Stimulated activated naive B cell treated with anti-CD40 and anti-IgM and Interleukin-4, amounts not matched to agents 10 μg/mL and 1 μg/mL and 100 μg/mL, for 72 hours (primary cell): ENCODE data around the gene SLC45A2.

Experiments
- ATAC-seq, 2 donors: fragments of 150-1000 bp; cut with Tn5 transposase; replicated peaks; 2 replicates each; pipeline ENCODE4 v1.10.0; 2021; ENCODE audit warnings: moderate library complexity in 1 of 2
- DNase-seq: peaks from one replicate; pipeline ENCODE4 v3.0.0; 2021
- H3K27ac Mint-ChIP-seq: one replicate; pipeline ENCODE4 v1.8.0; 2022; ENCODE audit warnings: mild to moderate bottlenecking, mixed read lengths
- H3K27me3 Mint-ChIP-seq, 2 donors: one replicate each; pipeline ENCODE4 v1.8.0; 2022; ENCODE audit warnings: mixed read lengths in 2 of 2
- H3K36me3 Mint-ChIP-seq, 2 donors: one replicate each; pipeline ENCODE4 v1.8.0; 2022; ENCODE audit warnings: mixed read lengths in 2 of 2, mild to moderate bottlenecking in 1 of 2
- H3K4me1 Mint-ChIP-seq, 2 donors: one replicate each; pipeline ENCODE4 v1.8.0; 2022; ENCODE audit warnings: mixed read lengths in 2 of 2, mild to moderate bottlenecking in 1 of 2
- H3K4me3 Mint-ChIP-seq, 2 donors: one replicate each; pipeline ENCODE4 v1.8.0; 2022; ENCODE audit warnings: mild to moderate bottlenecking in 2 of 2, mixed read lengths in 2 of 2, moderate library complexity in 1 of 2
- H3K9me3 Mint-ChIP-seq, 2 donors: one replicate each; pipeline ENCODE4 v1.8.0; 2022; ENCODE audit warnings: mixed read lengths in 2 of 2, mild to moderate bottlenecking in 1 of 2

The SLC45A2 gene

DNA sequence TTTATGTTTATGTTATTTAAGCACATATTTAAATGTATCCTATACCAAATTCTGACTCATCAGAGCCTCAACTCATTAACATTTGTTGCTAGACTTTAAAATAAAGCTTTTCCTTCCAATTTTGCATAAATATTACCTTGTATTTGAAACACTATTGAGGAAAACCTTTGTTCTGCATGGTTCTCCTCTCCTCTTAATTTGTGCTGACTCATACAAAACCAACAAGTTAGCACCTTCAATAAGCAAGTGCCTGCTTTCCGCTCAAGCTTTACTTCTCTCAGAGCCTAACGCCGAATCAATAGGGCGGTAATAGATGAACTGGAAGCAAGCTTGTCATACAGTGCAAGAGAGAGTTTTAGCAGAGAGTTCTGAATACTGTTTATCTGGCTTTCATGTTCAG, 15.5 kb upstream of the SLC45A2 start:
- H3K27ac Mint-ChIP-seq: no peak overlapping the region
- peaks cover 2 to 5% of the 10 kb centered on the region in 2 donors for H3K4me1 Mint-ChIP-seq
- no peak overlapping the region for H3K4me3 Mint-ChIP-seq
- H3K9me3 Mint-ChIP-seq: no peaks in the 10 kb centered on the region
- ATAC-seq (no peak), DNase-seq (no peak)
- peaks cover 14 to 33% of the 10 kb centered on the region in 2 donors for H3K36me3 Mint-ChIP-seq
- H3K27me3 Mint-ChIP-seq: no peaks in the 10 kb centered on the region

DNA sequence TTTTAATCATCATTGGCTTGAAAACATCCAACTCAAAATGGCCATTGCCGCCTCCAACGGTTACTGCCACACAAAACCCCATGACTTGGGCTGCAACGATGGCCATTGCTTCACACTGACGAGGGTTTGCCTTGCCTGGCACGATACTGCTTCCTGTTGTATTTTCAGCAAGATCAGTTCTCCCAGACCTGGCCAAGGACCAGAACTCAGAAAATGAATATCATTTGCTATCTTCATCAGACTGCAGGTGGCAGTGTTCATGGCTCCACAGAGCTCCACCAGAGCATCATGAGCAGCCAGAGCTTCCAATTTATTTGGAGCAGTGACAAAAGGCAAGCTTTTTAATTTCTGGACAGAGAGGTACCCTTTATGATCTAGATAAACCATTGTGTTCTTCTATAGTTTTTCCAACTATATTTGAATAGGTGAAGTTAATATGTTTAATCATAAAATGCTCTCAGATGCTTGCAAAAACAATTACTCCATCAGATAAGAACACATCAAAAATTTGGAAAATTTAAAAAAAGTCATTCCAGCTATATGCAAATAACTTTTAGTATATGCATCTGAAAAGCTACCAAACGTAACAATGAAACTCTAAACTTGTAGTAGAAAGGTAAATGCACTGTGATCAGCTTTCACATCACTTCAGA, 13.0 kb upstream of the SLC45A2 start:
- DNase-seq: no peak
- Mint-ChIP-seq H3K36me3 (peaks cover 16 to 28% of the 10 kb centered on the region in 2 donors), H3K4me1 (peaks cover 2 to 5% of the 10 kb centered on the region in 2 donors), H3K4me3 (no peak overlapping the region), H3K9me3 (no peaks in the 10 kb centered on the region), H3K27me3 (no peaks in the 10 kb centered on the region), H3K27ac (no peak overlapping the region)
- peak; percentile 63 to 75 for ATAC-seq

DNA sequence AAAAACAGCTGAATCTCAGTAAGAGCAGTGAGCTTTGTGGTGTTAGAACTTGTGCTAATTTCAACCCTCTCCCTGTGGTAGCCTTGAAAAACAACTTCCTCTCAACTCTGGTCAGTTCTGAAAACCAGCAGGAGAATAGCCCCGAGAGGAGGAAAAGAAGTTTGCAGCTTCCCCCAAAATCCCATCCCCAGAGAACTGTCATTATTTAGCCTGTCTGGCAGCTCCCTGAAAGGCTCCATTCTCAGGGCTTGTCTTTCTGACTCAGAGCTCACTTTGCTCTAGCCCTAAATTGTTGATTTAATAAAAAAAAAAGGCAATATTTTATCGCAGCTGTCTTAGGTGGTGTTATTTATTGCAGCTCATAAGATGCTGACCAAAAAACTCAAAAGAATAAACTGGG, 11.4 kb upstream of the SLC45A2 start:
- peaks cover 2 to 5% of the 10 kb centered on the region in 2 donors for H3K4me1 Mint-ChIP-seq
- peaks cover 16 to 22% of the 10 kb centered on the region in 2 donors for H3K36me3 Mint-ChIP-seq
- DNase-seq (no peak), ATAC-seq (no peak)
- H3K9me3 Mint-ChIP-seq: no peaks in the 10 kb centered on the region
- H3K4me3 Mint-ChIP-seq: no peak overlapping the region
- H3K27ac Mint-ChIP-seq: no peak overlapping the region
- no peaks in the 10 kb centered on the region for H3K27me3 Mint-ChIP-seq

DNA sequence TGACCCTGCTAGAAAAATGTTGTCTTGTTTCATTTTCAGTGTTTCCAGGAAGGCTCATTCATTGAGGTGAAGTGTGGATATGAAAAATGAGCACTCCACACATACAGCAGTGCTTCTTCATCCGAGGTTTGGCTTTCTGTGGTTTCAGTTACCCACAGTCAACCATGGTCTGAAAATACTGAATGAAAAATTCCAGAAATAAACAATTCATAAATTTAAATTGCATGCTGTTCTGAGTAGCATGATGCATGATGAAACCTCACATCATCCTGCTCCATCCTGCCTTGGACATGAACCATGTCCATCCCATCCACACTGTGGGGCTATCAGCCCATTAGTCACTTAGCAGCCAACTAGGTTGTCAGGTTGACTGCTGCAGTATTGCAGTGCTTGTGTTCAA, 10.4 kb upstream of the SLC45A2 start:
- H3K36me3 Mint-ChIP-seq: peaks cover 16 to 20% of the 10 kb centered on the region in 2 donors
- DNase-seq: no peak
- no peak overlapping the region for H3K27ac Mint-ChIP-seq
- no peaks in the 10 kb centered on the region for H3K27me3 Mint-ChIP-seq
- no peak overlapping the region for H3K4me3 Mint-ChIP-seq
- no peaks in the 10 kb centered on the region for H3K9me3 Mint-ChIP-seq
- no peak for ATAC-seq
- H3K4me1 Mint-ChIP-seq: peaks cover 2 to 5% of the 10 kb centered on the region in 2 donors

DNA sequence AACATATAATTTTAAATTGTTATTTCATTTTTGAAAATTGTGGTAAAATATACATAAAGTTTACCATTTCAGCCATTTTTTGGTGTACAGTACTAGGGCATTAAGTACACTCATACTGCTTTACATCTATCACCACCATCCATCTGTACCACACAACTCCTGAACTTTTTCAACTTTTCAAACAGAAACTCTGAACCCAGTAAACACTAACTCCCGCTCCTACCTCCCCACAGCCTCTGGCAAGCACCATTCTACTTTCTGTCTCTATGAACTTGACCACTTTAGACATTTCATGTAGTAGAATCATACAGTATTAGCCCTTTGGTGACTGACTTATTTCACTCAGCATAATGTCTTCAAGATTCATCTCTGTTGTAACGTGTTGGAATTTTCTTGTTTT, 8.4 kb upstream of the SLC45A2 start:
- ATAC-seq (no peak), DNase-seq (no peak)
- peaks cover 29 to 36% of the 10 kb centered on the region in 2 donors for H3K36me3 Mint-ChIP-seq
- H3K4me1 Mint-ChIP-seq: peaks cover 2 to 5% of the 10 kb centered on the region in 2 donors
- no peak overlapping the region for H3K4me3 Mint-ChIP-seq
- H3K9me3 Mint-ChIP-seq: peaks cover 0 to under 1% of the 10 kb centered on the region in 2 donors
- no peaks in the 10 kb centered on the region for H3K27me3 Mint-ChIP-seq
- no peak overlapping the region for H3K27ac Mint-ChIP-seq

DNA sequence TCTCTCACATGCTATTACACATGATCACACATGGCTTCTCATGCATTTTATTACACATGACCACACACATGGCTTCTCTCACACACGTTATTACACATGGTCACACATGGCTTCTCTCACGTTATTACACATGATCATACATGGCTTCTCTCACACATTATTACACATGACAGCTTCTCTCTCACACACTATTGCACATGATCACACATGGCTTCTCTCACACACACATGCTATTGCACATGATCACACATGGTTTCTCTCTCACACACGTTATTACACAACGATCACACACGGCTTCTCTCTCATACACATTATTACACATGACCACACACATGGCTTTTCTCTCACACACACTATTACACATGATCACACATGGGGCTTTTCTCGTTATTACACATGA, 954 bp upstream of the SLC45A2 start:
- Mint-ChIP-seq H3K27me3 (no peaks in the 10 kb centered on the region), H3K36me3 (peaks cover 13 to 21% of the 10 kb centered on the region in 2 donors), H3K27ac (no peak overlapping the region), H3K4me3 (no peak overlapping the region), H3K4me1 (no peaks in the 10 kb centered on the region), H3K9me3 (peaks cover 0 to 1% of the 10 kb centered on the region in 2 donors)
- no peak for ATAC-seq
- DNase-seq: no peak

DNA sequence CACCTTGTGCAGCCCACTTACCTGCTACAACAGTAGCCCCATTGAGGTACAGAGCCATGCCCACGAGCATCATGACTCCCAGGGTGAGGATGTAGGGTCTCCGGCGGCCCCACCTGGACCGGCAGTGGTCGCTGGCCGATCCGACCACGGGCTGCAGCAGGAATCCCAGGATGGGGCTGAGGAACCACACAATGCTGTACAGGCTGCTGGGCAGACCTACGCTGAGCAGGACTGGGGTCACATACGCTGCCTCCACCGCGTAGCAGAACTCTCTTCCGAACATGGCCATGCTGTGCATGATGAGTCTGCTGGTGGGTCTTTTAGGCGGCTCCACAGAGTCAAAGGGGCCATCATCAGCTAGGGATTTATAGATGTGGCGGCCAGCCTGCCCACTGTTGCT, 315 bp downstream of the SLC45A2 start:
- no peaks in the 10 kb centered on the region for H3K4me1 Mint-ChIP-seq
- no peaks in the 10 kb centered on the region for H3K27me3 Mint-ChIP-seq
- H3K36me3 Mint-ChIP-seq: peaks cover 10 to 18% of the 10 kb centered on the region in 2 donors
- H3K9me3 Mint-ChIP-seq: peaks cover 0 to 1% of the 10 kb centered on the region in 2 donors
- DNase-seq (no peak), ATAC-seq (no peak)
- H3K27ac Mint-ChIP-seq: no peak overlapping the region
- H3K4me3 Mint-ChIP-seq: no peak overlapping the region

DNA sequence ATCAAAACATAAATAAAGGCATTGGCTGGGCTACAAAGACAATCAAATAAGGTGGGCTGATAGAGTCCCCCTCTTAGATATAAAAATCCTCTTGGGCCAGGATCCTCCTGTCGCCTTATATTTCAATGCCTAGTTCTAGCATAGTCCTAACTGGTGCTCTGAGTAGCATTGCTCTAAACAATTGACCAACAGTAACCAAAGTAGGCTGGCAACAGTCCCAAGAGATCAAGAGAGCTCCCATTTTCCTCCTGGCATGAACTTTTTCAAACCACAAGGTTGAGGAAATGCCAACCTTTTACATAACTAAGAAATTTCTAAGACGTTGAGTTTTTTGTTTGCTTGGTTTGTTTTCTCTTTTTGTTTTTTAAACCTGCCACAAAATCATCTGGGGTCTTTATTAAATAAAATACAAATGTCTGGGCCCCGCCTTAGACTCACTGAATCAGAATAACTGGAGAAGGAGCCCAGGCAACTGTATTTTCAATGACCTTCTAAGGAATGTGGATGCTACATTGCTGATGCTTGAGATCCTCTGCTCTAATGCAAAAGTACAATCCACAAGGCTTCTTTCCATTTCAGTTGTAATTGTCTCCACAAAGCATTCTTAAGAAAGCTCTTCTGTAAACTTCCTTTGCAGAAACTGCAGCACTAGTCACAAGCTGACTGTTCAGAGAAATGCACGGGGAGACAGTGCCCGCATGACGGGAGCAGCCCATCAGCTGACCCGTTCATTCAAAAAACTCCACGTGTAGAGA, 2.9 kb downstream of the SLC45A2 start:
- no peaks in the 10 kb centered on the region for H3K9me3 Mint-ChIP-seq
- no peak for DNase-seq
- H3K4me3 Mint-ChIP-seq: no peak overlapping the region
- no peak for ATAC-seq
- H3K27me3 Mint-ChIP-seq: peaks cover 0 to 5% of the 10 kb centered on the region in 2 donors
- H3K36me3 Mint-ChIP-seq: no peaks in the 10 kb centered on the region
- H3K27ac Mint-ChIP-seq: no peak overlapping the region
- H3K4me1 Mint-ChIP-seq: no peaks in the 10 kb centered on the region

DNA sequence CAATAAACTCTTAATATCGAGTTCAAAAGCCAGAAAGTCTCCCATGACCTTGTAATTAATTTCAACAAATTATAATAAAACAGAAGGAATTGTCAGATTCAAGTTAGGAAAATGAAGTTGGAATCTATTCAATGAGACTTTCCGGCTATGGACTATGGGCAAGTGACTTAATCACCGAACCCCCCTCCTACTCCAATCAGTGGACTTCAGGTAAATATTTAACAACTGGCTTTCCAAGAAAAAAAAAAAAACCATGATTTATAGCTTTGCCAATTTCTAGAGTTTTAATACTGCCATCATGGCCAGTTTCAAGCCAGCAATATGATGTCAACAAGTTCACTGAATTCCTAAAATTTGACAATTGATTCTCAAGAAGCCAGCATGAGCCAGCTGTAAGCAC, 4.5 kb downstream of the SLC45A2 start:
- peaks cover under 1 to 5% of the 10 kb centered on the region in 2 donors for H3K27me3 Mint-ChIP-seq
- H3K4me3 Mint-ChIP-seq: no peak overlapping the region
- no peak for ATAC-seq
- H3K36me3 Mint-ChIP-seq: no peaks in the 10 kb centered on the region
- no peak overlapping the region for H3K27ac Mint-ChIP-seq
- H3K9me3 Mint-ChIP-seq: no peaks in the 10 kb centered on the region
- DNase-seq: no peak
- no peaks in the 10 kb centered on the region for H3K4me1 Mint-ChIP-seq

DNA sequence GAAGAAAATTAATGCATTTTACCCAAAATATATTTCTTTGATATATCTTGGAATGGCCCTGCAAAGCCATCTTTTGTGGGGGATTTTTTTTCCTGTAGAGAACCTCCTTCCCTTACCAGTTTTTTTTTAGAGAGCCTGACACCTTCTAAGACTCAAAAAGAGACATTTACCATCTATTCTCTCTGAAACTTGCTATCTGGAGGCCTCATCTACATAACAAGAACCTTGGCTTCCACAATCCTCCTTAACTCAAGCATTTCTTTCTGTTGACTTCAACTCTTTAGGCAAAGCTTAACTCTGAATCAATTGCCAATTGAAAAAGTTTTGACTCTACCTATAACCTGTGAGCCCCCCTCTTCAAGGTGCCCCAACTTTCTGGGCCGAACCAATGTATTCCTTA, 6.2 kb downstream of the SLC45A2 start:
- no peaks in the 10 kb centered on the region for H3K9me3 Mint-ChIP-seq
- H3K36me3 Mint-ChIP-seq: no peaks in the 10 kb centered on the region
- DNase-seq: no peak
- H3K4me1 Mint-ChIP-seq: no peaks in the 10 kb centered on the region
- H3K27me3 Mint-ChIP-seq: peaks cover 5 to 6% of the 10 kb centered on the region in 2 donors
- no peak overlapping the region for H3K4me3 Mint-ChIP-seq
- H3K27ac Mint-ChIP-seq: no peak overlapping the region
- ATAC-seq: no peak

DNA sequence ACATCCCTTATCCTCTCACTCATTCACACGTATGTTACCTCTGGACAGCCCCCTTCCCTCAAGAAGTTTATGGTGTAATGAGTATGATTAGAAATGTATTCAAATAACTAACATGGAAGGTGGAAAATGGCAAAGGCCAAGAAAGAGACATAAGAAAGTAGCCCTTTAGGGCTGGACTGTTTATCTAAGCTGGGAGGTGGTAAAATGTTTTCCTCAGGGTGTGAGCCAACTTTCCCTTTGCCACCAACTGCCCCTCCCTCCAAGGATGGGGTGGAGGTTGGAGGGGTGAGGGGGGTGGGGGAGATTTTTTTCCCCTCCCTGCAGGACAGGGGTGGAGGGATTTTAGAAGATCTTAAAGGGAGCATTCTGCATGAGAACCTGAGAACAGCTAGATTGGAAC, 8.2 kb downstream of the SLC45A2 start:
- Mint-ChIP-seq H3K36me3 (no peaks in the 10 kb centered on the region), H3K27me3 (peaks cover 5 to 6% of the 10 kb centered on the region in 2 donors), H3K4me3 (no peak overlapping the region), H3K4me1 (no peaks in the 10 kb centered on the region), H3K9me3 (no peaks in the 10 kb centered on the region), H3K27ac (no peak overlapping the region)
- no peak for DNase-seq
- ATAC-seq: no peak

DNA sequence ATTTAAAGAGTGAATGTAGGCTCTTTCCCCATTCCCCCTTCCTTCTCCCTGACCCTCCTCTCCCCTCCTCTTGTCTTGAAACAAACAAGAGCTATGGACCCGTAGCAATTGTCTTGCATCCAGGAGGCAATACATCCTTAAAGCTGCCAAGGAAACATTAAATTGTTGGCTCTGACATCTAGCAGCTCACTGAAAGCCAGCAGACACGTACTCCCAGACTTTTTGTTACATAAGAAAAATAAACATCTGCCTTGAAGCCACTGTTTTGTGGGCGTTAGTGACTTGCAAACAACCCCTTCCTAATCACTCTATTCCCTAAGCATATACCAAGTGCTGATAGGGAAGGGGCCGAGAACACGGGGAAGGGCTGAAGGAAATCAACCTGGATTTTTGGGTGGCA, 8.6 kb downstream of the SLC45A2 start:
- no peak for ATAC-seq
- H3K4me1 Mint-ChIP-seq: no peaks in the 10 kb centered on the region
- H3K4me3 Mint-ChIP-seq: no peak overlapping the region
- no peaks in the 10 kb centered on the region for H3K9me3 Mint-ChIP-seq
- no peaks in the 10 kb centered on the region for H3K36me3 Mint-ChIP-seq
- no peak for DNase-seq
- H3K27ac Mint-ChIP-seq: no peak overlapping the region
- H3K27me3 Mint-ChIP-seq: peaks cover 5 to 6% of the 10 kb centered on the region in 2 donors

DNA sequence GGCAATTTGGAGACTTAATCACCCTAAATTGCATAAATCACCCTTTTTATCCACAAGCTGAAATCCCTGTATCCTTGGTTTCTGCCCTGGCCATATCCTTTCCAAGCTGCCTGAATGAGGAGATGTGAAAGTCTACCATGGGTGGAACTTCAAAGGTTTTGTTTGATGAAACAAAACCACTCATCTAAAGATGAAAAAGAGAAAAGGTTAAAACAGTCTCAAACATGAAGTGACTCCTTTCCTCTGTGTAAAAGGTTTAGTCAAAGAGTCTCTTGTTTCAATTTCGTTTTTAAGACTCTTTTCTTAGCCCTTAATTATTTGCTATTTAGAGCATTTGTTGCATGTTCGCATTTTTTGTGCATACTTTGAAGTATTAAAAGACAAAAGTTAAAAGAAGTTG, 11.2 kb downstream of the SLC45A2 start:
- H3K27me3 Mint-ChIP-seq: peaks cover 5 to 6% of the 10 kb centered on the region in 2 donors
- no peaks in the 10 kb centered on the region for H3K9me3 Mint-ChIP-seq
- ATAC-seq (no peak), DNase-seq (no peak)
- no peaks in the 10 kb centered on the region for H3K36me3 Mint-ChIP-seq
- H3K4me1 Mint-ChIP-seq: no peaks in the 10 kb centered on the region
- H3K4me3 Mint-ChIP-seq: no peak overlapping the region
- H3K27ac Mint-ChIP-seq: no peak overlapping the region

DNA sequence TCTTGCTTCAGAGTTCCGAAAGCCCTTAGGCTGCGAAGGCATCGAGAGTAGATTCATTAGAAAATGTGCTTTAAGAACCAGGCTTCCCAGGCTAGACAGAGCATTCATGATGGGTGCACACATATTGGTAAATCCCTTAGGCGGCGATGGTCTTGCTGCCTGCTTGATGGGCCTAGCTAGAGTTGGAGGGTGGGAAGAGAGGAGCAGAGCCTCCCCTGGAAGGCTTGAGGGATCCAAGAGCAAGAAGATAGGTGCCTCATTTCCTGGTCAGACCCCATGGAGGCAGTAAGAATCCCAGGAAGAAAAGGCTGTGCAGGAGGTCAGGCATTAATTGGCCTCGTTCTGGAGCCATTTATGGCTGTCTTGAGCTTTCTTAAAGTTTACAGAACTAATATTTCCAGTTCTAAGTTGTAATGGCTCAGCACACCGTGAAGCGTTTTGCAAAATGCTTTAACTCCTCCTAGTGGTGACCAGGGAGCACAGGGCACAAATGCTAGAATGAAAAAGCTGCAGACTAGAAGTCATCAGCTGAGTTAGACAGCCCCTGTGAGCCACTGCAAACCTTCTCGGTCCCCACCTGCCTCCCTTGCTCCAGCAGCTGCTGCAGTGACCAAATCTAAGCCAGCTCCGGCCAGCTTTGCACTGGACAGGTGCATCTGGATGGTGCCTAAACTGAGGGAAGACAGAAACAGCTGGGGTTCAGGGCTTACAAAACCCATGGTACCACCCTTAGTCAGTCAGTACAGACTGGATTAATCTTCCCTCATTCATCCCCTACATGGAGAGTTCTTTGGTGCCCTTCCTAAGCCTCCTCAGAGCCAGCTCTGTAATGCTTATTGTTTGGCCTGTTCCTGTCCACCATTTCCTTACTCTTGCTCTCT, 14.7 kb downstream of the SLC45A2 start:
- Mint-ChIP-seq H3K9me3 (no peaks in the 10 kb centered on the region), H3K36me3 (no peaks in the 10 kb centered on the region), H3K4me3 (no peak overlapping the region), H3K4me1 (no peaks in the 10 kb centered on the region), H3K27ac (no peak overlapping the region), H3K27me3 (peaks cover 0 to 2% of the 10 kb centered on the region in 2 donors)
- DNase-seq (no peak), ATAC-seq (peak; percentile 73 to 76)
